Activated CD8-positive, alpha-beta memory T cell treated with anti-CD3 and anti-CD28 coated beads, Interleukin-2, amount 50 U/mL, for 24 hours (primary cell): ENCODE data around the gene RUSC2.
"Not testable (repeated sequence)": the region's sequence is repeated elsewhere in the genome, so short reads cannot be mapped to it uniquely, and the experiment has no call there.

ENCODE experiments used
- DNase-seq: peaks from one replicate; pipeline ENCODE4 v3.0.0-alpha.2; 2020; ENCODE audit errors: extremely low read depth

Gene RUSC2

GRCh38 chr9:35521708-35522107 lies 31.8 kb downstream of the RUSC2 start:
- DNase-seq: no peak

DNA sequence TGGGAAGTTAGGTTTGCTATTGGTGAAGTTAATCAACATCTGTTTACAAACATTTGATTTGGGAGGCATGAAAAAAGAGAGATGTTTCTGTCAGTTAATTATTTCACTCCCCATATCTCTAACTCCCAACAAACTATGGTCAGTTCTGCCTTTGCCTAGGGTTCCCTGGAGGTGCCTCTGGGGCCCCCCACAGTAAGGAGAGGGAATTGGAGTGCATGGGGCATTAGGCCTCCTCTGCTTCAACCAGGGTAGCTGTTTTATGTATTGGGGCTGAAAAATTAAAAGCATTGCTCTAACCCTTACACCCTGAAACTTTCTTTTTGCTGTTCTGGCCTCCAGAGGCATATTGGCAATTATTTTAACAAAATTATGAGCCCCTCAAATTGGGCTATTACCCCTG lies 32.3 kb downstream of the RUSC2 start:
- DNase-seq: no peak

DNA sequence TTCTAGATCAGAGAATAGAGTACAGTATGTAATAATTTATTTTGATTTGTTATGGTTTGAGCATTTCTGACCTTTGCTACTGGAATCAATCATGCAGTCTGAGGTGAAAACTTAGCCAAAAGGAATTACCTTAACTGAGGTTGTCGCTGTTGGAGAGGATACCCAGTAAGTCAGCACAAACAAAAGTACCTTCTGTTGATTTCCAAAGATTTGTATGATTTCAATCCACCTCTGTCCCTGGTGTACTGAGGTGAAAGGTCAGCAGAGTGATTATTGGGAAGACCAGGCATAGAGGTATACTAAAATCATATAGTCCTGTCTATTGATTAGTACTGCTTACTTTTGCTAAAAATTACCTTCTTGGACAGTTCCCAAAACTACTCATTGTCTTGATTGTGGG lies 32.8 kb downstream of the RUSC2 start:
- DNase-seq: no peak

DNA sequence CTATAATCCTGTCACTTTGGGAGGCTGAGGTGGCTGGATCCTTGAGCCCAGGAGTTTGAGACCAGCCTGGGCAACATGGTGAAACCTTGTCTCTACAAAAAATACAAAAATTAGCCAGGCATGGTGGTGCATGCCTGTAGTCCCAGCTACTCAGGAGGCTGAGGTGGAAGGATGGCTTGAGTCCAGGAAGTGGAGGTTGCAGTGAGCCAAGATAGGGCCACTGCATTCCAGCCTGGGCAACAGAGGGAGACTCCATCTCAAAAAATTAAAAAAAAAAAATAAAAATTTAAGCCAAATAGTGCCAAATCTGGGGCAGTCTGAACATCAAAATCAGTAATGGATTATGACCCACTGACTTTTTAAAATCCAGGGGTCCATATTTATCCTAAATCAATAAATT lies 33.6 kb downstream of the RUSC2 start:
- not testable (repeated sequence) for DNase-seq

- no peak for DNase-seq
These were observed 36.3 kb downstream of the RUSC2 start for GRCh38 chr9:35526087-35526801.

GRCh38 chr9:35529161-35529823 lies 39.4 kb downstream of the RUSC2 start:
- no peak for DNase-seq

- DNase-seq: no peak
These were observed 43.5 kb downstream of the RUSC2 start for GRCh38 chr9:35533398-35533797.

GRCh38 chr9:35534921-35535320 lies 45.0 kb downstream of the RUSC2 start:
- not testable (repeated sequence) for DNase-seq

DNA sequence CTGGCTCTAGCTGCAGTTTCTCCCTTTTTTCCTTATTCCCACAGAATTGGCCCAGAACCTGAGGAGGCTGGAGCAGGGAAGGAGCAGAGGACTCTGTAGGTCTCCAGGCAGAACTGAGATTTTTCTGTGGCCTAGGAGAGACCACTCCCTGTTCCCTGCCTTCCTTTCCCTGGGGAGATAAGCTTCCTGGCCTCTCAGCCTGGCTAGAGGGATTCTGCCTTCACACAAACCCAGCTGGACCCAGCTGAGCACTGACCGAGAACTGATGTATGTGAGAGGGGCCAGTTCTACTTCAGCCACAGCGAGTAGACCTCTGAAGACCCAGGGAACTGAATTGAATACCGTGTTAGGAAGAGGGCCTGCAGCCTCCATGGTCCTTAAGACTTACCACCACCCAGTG lies 48.0 kb downstream of the RUSC2 start:
- no peak for DNase-seq

DNA sequence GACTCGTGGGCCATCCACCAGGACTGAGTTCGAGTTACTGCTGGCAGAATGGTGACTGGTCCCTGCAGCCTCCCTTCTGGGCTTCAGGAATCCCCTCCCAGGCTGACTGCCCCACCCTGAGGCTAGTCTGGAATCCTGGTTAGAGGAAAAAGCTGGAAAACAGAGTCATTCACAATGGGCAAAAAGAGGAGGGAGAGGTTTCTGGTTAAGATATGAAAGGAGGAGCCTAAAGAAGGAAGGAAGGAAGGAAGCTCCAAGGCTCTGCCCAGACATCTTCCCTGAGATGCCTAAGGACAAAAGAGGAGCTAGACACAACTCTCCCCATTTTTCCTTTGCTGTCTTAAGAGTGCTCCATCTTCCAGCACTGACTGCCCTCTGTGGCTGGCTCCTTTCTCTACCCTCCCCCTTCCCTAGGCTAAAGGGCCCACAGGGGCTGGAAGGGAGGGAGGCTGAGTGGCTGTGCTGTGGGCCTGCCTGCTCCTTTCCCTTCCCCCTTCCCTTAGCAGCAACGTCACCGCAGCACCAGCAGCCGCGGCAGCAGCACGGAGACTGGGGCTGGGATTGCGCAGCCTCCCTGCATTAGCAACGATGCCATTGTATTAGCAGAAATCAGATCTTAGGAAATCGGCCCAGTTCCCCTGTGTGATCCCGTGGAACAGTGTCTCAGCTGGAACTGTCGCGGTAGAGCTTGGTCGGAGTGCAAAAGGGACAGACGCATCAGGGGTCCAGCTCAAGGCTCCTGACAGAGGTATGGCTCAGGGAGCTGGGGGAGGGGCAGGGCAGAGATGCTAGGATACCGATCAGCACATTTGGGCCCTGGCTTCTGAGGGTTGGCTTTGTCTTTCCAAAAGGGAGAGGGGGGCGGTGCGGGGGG lies 48.7 kb downstream of the RUSC2 start:
- DNase-seq: no peak
